Memory B cell (primary cell): ENCODE results near the gene HSPB6.
"Not testable (repeated sequence)": the region's sequence is repeated elsewhere in the genome, so short reads cannot be mapped to it uniquely, and the experiment has no call there.

Experiments
- ATAC-seq: fragments of 150-1000 bp; cut with Tn5 transposase; 2 replicates; pipeline ENCODE4 v1.10.0; 2021; ENCODE audit warnings: low read depth, mild to moderate bottlenecking, moderate library complexity
- DNase-seq, 2 donors: peaks; one replicate each; pipeline ENCODE4 v3.0.0; 2022; ENCODE audit warnings: low spot score in 2 of 2
- H3K27ac Mint-ChIP-seq: one replicate; pipeline ENCODE4 v1.8.0; 2022; ENCODE audit warnings: mild to moderate bottlenecking, moderate library complexity, mixed read lengths
- H3K27me3 Mint-ChIP-seq: one replicate; pipeline ENCODE4 v1.8.0; 2022; ENCODE audit warnings: mixed read lengths
- H3K36me3 Mint-ChIP-seq: one replicate; pipeline ENCODE4 v1.8.0; 2022; ENCODE audit warnings: mild to moderate bottlenecking, mixed read lengths
- H3K4me1 Mint-ChIP-seq: one replicate; pipeline ENCODE4 v1.8.0; 2022; ENCODE audit warnings: mixed read lengths
- H3K4me3 Mint-ChIP-seq: one replicate; pipeline ENCODE4 v1.8.0; 2022; ENCODE audit warnings: mild to moderate bottlenecking, moderate library complexity, mixed read lengths
- H3K9me3 Mint-ChIP-seq: one replicate; pipeline ENCODE4 v1.8.0; 2022; ENCODE audit warnings: mixed read lengths

Gene HSPB6

DNA sequence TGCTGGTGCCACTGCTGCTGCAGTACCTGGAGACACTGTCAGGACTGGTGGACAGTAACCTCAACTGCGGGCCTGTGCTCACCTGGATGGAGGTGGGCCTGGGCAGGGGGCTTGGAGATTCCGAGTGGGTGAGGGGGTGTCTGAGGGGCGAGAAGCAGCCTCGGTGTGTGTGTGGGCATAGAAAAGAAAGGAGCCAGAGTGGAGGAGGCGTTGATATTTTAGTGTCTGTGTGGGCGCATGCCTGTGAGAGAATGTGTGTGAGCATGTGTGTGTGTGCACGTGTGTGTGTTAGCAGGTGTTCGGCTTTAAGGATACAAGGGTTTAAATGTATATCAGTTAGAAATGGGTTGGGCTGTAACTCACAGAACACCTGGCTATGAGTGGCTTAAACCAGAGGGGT lies 22.2 kb upstream of the HSPB6 start:
- H3K9me3 Mint-ChIP-seq: no peaks in the 10 kb centered on the region
- H3K4me1 Mint-ChIP-seq: peaks cover 11% of the 10 kb centered on the region
- no peak overlapping the region for H3K4me3 Mint-ChIP-seq
- H3K36me3 Mint-ChIP-seq: peaks cover 9% of the 10 kb centered on the region
- no peaks in the 10 kb centered on the region for H3K27me3 Mint-ChIP-seq
- ATAC-seq (no peak), DNase-seq (no peak)
- no peak overlapping the region for H3K27ac Mint-ChIP-seq

DNA sequence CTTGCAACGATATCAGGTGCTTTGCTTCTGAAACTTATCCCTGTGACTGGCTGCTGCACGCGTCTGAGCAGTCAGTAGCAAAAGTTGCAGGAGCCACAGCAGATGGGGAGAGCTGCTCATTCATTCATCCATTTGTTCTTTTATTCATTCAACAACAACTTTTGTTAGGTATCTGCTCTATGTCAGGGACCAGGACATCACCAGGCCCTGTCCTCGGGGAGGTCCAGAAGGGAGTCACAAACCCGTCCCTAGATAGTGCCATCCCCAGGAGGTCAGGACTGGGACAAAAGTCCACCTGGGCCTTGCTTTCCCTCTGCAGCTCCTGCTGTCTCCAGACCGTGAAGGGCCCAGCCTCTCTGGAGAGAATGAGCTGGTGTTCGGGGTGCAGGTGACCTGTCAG lies 21.1 kb upstream of the HSPB6 start:
- Mint-ChIP-seq H3K36me3 (peaks cover 6% of the 10 kb centered on the region), H3K27ac (no peak overlapping the region), H3K4me1 (peaks cover 11% of the 10 kb centered on the region), H3K9me3 (no peaks in the 10 kb centered on the region), H3K4me3 (no peak overlapping the region), H3K27me3 (no peaks in the 10 kb centered on the region)
- ATAC-seq (no peak), DNase-seq (no peak)

DNA sequence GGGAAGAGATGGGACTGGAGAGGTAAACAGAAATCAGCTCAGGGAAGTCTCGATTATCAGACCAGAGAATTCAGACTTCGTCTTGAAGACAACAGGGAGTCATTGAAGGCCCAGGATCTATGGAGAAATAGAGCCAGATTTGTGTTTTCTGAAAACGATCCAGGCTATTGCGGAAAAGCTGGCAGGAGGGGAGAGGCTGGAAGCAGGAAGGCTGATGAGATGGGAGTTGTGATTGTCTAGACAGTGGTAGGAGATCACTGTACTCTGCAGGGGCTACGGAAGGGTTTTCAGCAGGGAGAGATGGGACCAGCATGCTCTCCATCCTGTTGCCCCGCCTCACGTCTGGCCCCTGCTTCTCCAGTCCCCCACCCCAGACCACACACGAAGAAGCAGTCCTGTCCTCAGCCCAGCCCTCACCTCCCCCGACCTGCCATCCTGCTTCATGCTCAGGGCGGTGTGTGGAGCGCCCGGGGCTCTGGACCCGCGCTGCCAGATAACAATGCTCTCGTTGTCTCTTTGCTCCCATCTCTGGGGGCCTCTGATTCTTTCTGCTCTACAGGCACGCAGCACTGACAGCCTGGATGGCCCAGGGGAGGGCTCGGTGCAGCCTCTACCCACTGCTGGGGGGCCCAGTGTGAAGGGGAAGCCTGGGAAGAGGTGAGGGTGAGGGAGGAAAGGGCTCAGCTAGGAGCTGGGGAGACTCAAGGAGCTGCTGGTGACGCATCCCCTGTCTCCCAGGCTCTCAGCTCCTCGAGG lies 20.4 kb upstream of the HSPB6 start:
- Mint-ChIP-seq H3K4me1 (peaks cover 11% of the 10 kb centered on the region), H3K36me3 (peaks cover 3% of the 10 kb centered on the region), H3K4me3 (no peak overlapping the region), H3K27me3 (no peaks in the 10 kb centered on the region), H3K27ac (no peak overlapping the region), H3K9me3 (no peaks in the 10 kb centered on the region)
- no peak for DNase-seq
- no peak for ATAC-seq

- Mint-ChIP-seq H3K36me3 (peaks cover 2% of the 10 kb centered on the region), H3K4me3 (peak overlapping the region; percentile 93), H3K9me3 (no peaks in the 10 kb centered on the region), H3K4me1 (peaks cover 11% of the 10 kb centered on the region), H3K27ac (peak overlapping the region; percentile 83), H3K27me3 (no peaks in the 10 kb centered on the region)
- ATAC-seq (no peak), DNase-seq (no peak)
Measured at GRCh38 chr19:35776102-35776788, 19.4 kb upstream of the HSPB6 start.

GRCh38 chr19:35775298-35776101 lies 18.7 kb upstream of the HSPB6 start, which contains the start of gene ARHGAP33:
Gene ARHGAP33 (plus strand): TSS chr19:35775564. CDS start chr19:35775659, 95 bp downstream.
- no peaks in the 10 kb centered on the region for H3K27me3 Mint-ChIP-seq
- peak within 1 kb of the TSS; percentile 83 for H3K27ac Mint-ChIP-seq
- peaks cover 2% of the 10 kb centered on the region for H3K36me3 Mint-ChIP-seq

GRCh38 chr19:35775046-35775297 lies 18.1 kb upstream of the HSPB6 start:
- DNase-seq (no peak), ATAC-seq (no peak)
- Mint-ChIP-seq H3K4me1 (peaks cover 11% of the 10 kb centered on the region), H3K27me3 (no peaks in the 10 kb centered on the region), H3K27ac (no peak overlapping the region), H3K9me3 (no peaks in the 10 kb centered on the region), H3K4me3 (peak overlapping the region; percentile 82), H3K36me3 (peaks cover 2% of the 10 kb centered on the region)

More at GRCh38 chr19:35775298-35776101, 18.7 kb upstream of the HSPB6 start, which contains the start of gene ARHGAP33:
- H3K4me3 Mint-ChIP-seq: peak within 1 kb of the TSS; percentile 93
- H3K9me3 Mint-ChIP-seq: no peaks in the 10 kb centered on the region
- DNase-seq: peak; percentile 95 to 97
- peak; percentile 97 for ATAC-seq
- peaks cover 11% of the 10 kb centered on the region for H3K4me1 Mint-ChIP-seq

DNA sequence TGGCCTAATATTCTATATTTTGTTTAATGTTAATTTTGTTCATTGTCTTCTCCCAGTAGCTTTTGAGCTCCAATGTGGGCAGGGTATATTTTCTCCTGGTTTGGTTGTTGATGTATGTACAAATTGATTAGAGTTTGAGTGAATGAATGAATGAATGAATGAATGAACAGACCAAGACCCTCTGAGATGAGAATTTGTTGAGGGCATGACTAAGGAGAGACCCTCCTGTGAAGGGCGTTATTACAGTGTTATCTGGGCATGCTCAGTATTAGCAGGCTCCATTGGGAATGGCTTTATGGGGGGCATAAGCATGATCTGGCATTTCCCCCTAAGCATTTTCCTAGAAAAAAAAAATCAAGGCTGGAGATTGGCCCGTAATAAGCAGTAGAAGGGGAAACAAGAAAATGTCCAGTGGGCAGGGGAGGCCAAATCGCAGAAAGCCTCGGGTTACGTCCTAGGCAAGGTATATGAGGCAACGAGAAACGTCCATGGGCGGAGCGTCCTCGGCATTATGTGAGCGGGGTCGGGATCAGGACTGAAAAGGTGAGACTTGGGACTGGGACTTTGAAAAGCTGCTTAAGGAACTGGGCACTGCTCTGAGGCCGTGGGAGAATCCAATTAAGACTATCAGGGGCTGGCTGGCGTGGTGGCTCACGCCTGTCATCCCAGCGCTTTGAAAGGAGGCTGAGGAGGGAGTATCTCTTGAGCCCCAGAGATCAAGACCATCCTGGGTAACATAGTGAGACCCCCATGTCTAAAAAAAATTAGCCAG lies 17.6 kb upstream of the HSPB6 start:
- Mint-ChIP-seq H3K27me3 (no peaks in the 10 kb centered on the region), H3K4me1 (peaks cover 11% of the 10 kb centered on the region), H3K36me3 (no peaks in the 10 kb centered on the region), H3K27ac (no peak overlapping the region), H3K9me3 (no peaks in the 10 kb centered on the region), H3K4me3 (peak overlapping the region; percentile 82)
- no peak for DNase-seq
- ATAC-seq: no peak

- Mint-ChIP-seq H3K4me3 (no peak overlapping the region), H3K9me3 (no peaks in the 10 kb centered on the region), H3K27ac (no peak overlapping the region), H3K4me1 (peaks cover 11% of the 10 kb centered on the region), H3K27me3 (no peaks in the 10 kb centered on the region), H3K36me3 (peaks cover 5% of the 10 kb centered on the region)
- ATAC-seq (no peak), DNase-seq (no peak)
Measured at GRCh38 chr19:35773020-35773806, 16.4 kb upstream of the HSPB6 start.

GRCh38 chr19:35772362-35772761 lies 15.5 kb upstream of the HSPB6 start:
- H3K4me3 Mint-ChIP-seq, DNase-seq, ATAC-seq: not testable (repeated sequence)

DNA sequence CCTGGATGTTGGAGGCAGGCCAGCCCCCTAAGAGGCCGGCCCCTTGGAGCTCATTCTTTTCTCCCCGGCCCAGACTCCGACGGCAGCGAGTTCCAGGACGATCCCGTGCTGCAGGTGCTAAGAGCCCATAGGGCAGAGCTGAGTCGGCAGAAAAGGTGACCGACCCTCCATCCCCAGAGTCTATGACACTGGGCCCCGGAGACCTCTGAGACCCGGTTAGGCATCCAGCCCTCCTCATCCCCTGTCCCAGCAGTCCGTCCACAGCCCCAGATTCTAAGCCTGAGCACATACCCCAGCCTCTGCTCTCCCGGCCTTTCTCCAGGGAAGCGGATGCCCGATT lies 11.2 kb upstream of the HSPB6 start:
- Mint-ChIP-seq H3K9me3 (no peaks in the 10 kb centered on the region), H3K36me3 (peaks cover 14% of the 10 kb centered on the region), H3K27me3 (no peaks in the 10 kb centered on the region), H3K4me3 (no peak overlapping the region), H3K4me1 (no peaks in the 10 kb centered on the region), H3K27ac (no peak overlapping the region)
- ATAC-seq: no peak
- DNase-seq: no peak

More at GRCh38 chr19:35772362-35772761, 15.5 kb upstream of the HSPB6 start:
- H3K27me3 Mint-ChIP-seq, H3K36me3 Mint-ChIP-seq, H3K9me3 Mint-ChIP-seq, H3K27ac Mint-ChIP-seq: not testable (repeated sequence)
- H3K4me1 Mint-ChIP-seq: peaks cover 11% of the 10 kb centered on the region

- Mint-ChIP-seq H3K36me3 (peaks cover 14% of the 10 kb centered on the region), H3K4me1 (no peaks in the 10 kb centered on the region), H3K27me3 (no peaks in the 10 kb centered on the region), H3K4me3 (no peak overlapping the region), H3K27ac (no peak overlapping the region), H3K9me3 (no peaks in the 10 kb centered on the region)
- DNase-seq (no peak), ATAC-seq (no peak)
Measured at GRCh38 chr19:35767288-35768081, 10.7 kb upstream of the HSPB6 start.

- H3K4me1 Mint-ChIP-seq: no peaks in the 10 kb centered on the region
- ATAC-seq (no peak), DNase-seq (no peak)
- H3K4me3 Mint-ChIP-seq: no peak overlapping the region
- H3K27me3 Mint-ChIP-seq: no peaks in the 10 kb centered on the region
- H3K9me3 Mint-ChIP-seq: no peaks in the 10 kb centered on the region
- peaks cover 18% of the 10 kb centered on the region for H3K36me3 Mint-ChIP-seq
- no peak overlapping the region for H3K27ac Mint-ChIP-seq
Measured at GRCh38 chr19:35766571-35767104, 9.8 kb upstream of the HSPB6 start.
